OCI-LY7 (cell line): ENCODE results near the gene MRC1. TPM values are rescaled to one million over a fixed set of nuclear protein-coding genes. Genes with fewer than 3 reads are reported as not detected.

Experiments
- Bru-seq: library from RNA; stranded (reverse); fragments of 400-500 nt; gene quantifications from one replicate; lab custom pipeline; 2021; lab: Mats Ljungman, UMichigan
- BruChase-seq, 2 experiments: library from RNA; stranded (reverse); fragments of 400-500 nt; gene quantifications; one replicate each; lab custom pipeline; 2021; lab: Mats Ljungman, UMichigan
- BruUV-seq: library from RNA; stranded (reverse); fragments of 400-500 nt; replicated peaks from 2 replicates; lab custom pipeline; 2021; lab: Mats Ljungman, UMichigan
- CTCF ChIA-PET: fragments of 300-600 bp; sonication (Branson Sonifier 250); formaldehyde crosslinking; loops from one replicate; lab custom pipeline; 2022; ENCODE audit warnings: antibody characterized with exemption; ENCODE audit not compliant: unreplicated experiment; lab: Charles Lee
- POLR2A ChIA-PET: fragments of 300-600 bp; sonication (Branson Sonifier 250); formaldehyde crosslinking; loops from one replicate; lab custom pipeline; 2022; ENCODE audit warnings: antibody characterized with exemption; lab: Charles Lee
- DNase-seq: peaks from one replicate; pipeline ENCODE4 v3.0.0-alpha.2; 2015; ENCODE audit warnings: low spot score
- H2AFZ ChIP-seq: fragments of 200-600 bp; sonication (generic), shearing (Covaris generic); 2 replicates; pipeline ENCODE4 v1.6.1; 2014; ENCODE audit warnings: mild to moderate bottlenecking, antibody characterized with exemption, low read length, moderate library complexity
- H3K27ac ChIP-seq: fragments of 200-600 bp; sonication (generic); 2 replicates; pipeline ENCODE4 v1.5.1; 2014; ENCODE audit warnings: mixed run types, low read depth, mild to moderate bottlenecking, moderate library complexity, low read length, inconsistent platforms; ENCODE audit not compliant: poor library complexity, severe bottlenecking
- H3K36me3 ChIP-seq: fragments of 200-600 bp; sonication (generic); 2 replicates; pipeline ENCODE4 v1.6.1; 2014; ENCODE audit warnings: mild to moderate bottlenecking, antibody characterized with exemption, low read length, moderate library complexity, mixed read lengths; ENCODE audit not compliant: insufficient read depth
- H3K4me1 ChIP-seq: fragments of 200-600 bp; sonication (generic); 2 replicates; pipeline ENCODE4 v1.5.1; 2014; ENCODE audit warnings: mild to moderate bottlenecking, low read length; ENCODE audit not compliant: insufficient read depth, poor library complexity, severe bottlenecking
- H3K4me2 ChIP-seq: fragments of 200-600 bp; sonication (generic); 2 replicates; pipeline ENCODE4 v1.6.1; 2014; ENCODE audit warnings: mild to moderate bottlenecking, low read length
- H3K4me3 ChIP-seq: fragments of 200-600 bp; sonication (generic); 2 replicates; pipeline ENCODE4 v1.5.1; 2014; ENCODE audit warnings: mild to moderate bottlenecking, low read depth, low read length; ENCODE audit not compliant: poor library complexity, severe bottlenecking
- H3K79me2 ChIP-seq: fragments of 200-600 bp; sonication (generic); 2 replicates; pipeline ENCODE4 v1.6.1; 2016; ENCODE audit warnings: low read depth, mild to moderate bottlenecking, low read length, moderate library complexity, mixed read lengths; ENCODE audit not compliant: insufficient read depth
- H3K9me2 ChIP-seq: fragments of 200-600 bp; sonication (generic); 2 replicates; pipeline ENCODE4 v1.6.1; 2016; ENCODE audit warnings: mild to moderate bottlenecking, low read length, mixed read lengths; ENCODE audit not compliant: insufficient read depth
- H3K9me3 ChIP-seq: fragments of 200-600 bp; sonication (generic); 2 replicates; pipeline ENCODE4 v1.6.1; 2014; ENCODE audit warnings: mild to moderate bottlenecking, mixed run types, low read length, mixed read lengths
- H4K20me1 ChIP-seq: fragments of 200-600 bp; sonication (generic); 2 replicates; pipeline ENCODE4 v1.6.1; 2014; ENCODE audit warnings: mild to moderate bottlenecking, antibody characterized with exemption, low read length, moderate library complexity, mixed read lengths; ENCODE audit not compliant: insufficient read depth
- CTCF ChIP-seq: fragments of 200-600 bp; sonication (generic); conservative IDR thresholded peaks from 2 replicates; pipeline ENCODE4 v1.5.1; 2014; ENCODE audit warnings: mild to moderate bottlenecking, antibody characterized with exemption, low read length, moderate library complexity, mixed read lengths
- EZH2phosphoT487 ChIP-seq: fragments of 200-600 bp; sonication (generic); IDR thresholded peaks from 2 replicates; pipeline ENCODE4 v1.6.1; 2018; ENCODE audit warnings: low read depth, borderline replicate concordance, mild to moderate bottlenecking, mixed run types, antibody characterized with exemption, low read length, moderate library complexity, mixed read lengths
- intact Hi-C: fragments of 100-400 bp; cut with micrococcal nuclease; formaldehyde crosslinking; loops from one replicate; pipeline ENCODE4 v1.10.0; 2022; ENCODE audit not compliant: unreplicated experiment
- long read RNA-seq: library from polyadenylated mRNA; stranded (forward); transcript quantifications from one replicate; pipeline ENCODE4 v2.0.0, GENCODE V29; 2022
- total RNA-seq, 2 experiments: library from RNA; depleted of rRNA in 1 of 2; stranded (reverse); fragments of >200 nt in 1 of 2; shearing (Covaris generic) in 1 of 2; gene quantifications; 2 replicates each; pipeline ENCODE4 v1.2.3, GENCODE V29; 2014 to 2022

MRC1 gene
- total RNA-seq (2014; rRNA removed; shearing (Covaris generic)) (not detected in 2 replicates), total RNA-seq (2022) (not detected in 2 replicates), Bru-seq, nascent RNA (not detected), BruChase-seq, experiment 1, labeled RNA remaining after a 6-hour chase (percentile 7 among the genes with signal in this experiment), BruChase-seq, experiment 2, labeled RNA remaining after a 2-hour chase (percentile 6 among the genes with signal in this experiment)
- long read RNA-seq: 0 reads

DNA sequence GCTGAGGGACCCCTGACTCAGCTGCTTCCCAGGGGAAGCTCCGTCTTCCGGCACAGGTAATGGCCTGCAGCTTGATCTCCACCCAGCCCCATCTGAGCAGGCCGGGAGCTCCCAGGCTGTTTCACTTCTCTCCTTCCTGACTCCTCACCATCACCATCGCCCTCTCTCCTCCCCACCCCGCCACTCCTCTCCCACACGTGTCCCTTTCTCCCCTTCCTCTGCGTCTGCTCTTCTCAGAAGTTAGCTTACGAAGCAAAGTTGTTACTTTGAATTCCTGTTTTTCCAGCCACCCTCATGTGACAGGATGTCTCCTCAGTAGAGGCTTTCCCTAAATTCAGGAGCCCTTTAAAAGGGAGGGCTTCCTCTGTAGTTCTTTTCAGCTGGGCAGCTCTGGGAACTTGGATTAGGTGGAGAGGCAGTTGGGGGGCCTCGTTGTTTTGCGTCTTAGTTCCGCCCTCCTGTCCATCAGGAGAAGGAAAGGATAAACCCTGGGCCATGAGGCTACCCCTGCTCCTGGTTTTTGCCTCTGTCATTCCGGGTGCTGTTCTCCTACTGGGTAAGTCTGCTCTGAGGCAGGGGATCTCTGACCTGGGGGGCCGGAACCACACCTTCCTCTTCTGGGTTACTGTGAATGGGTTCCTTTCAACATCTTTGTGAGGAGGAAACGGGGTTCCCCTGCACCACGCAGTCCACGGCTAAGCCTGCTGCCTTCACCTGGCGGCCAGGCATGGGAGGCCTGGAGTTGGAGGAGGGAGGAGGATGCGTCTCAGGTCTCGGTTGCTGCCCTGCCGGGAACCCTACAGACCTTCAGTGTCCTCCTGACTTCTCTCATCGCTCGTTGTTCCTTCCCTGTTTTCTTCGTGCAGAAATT, at the start of gene MRC1:
MRC1 (plus strand) TSS at position 378 of the 871 bp plus-strand sequence; CDS start at position 496, 118 bp downstream.
- POLR2A ChIA-PET: interaction anchor here (0.6 kb wide), 1 partner anchor 12 kb away, joined by 3 read pairs; no protein-coding TSS in a partner anchor
- no peaks in the 10 kb centered on the region for H3K79me2 ChIP-seq

DNA sequence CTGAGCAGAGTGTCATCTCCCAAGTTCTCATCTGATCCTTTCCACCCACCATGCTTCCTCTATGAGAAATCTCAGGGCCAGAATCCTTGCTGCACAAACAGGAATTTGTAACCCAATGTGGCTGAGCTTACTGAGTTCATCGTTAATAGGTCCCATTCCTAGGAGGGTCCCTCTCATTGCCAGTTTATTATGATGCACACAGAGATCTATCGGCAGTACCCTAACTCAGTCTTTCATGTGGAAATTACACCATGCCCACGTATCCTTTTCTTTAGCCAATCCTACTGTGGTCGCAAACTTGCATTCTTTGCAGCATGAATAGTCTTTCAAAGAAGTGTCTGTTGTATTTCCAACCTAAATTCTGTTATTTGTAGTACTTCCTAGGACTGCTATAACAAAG, 45.0 kb upstream of the MRC1 start:
- no peaks in the 10 kb centered on the region for H3K9me3 ChIP-seq
- TF ChIP-seq CTCF (no peak), EZH2phosphoT487 (no peak)
- ChIA-PET CTCF (no interaction called here), POLR2A (interaction anchor here (0.5 kb wide), 1 partner anchor 666 kb away, joined by 3 read pairs; no protein-coding TSS in a partner anchor)
- H3K4me2 ChIP-seq: no peak overlapping the region
- H3K4me3 ChIP-seq: no peak overlapping the region
- no peak overlapping the region for H3K27ac ChIP-seq
- BruUV-seq: no TSS peak
- no peaks in the 10 kb centered on the region for H3K79me2 ChIP-seq
- no peak for DNase-seq
- H2AFZ ChIP-seq: no peak overlapping the region
- no peaks in the 10 kb centered on the region for H4K20me1 ChIP-seq
- no peaks in the 10 kb centered on the region for H3K9me2 ChIP-seq
- intact Hi-C loops: no loop called here
- no peaks in the 10 kb centered on the region for H3K36me3 ChIP-seq
- H3K4me1 ChIP-seq: no peaks in the 10 kb centered on the region

More for the DNA sequence above, at the start of gene MRC1:
- Histone ChIP-seq H3K9me2 (no peaks in the 10 kb centered on the region), H3K4me2 (no peak within 1 kb of the TSS), H3K4me1 (no peaks in the 10 kb centered on the region), H2AFZ (no peak within 1 kb of the TSS; the same call in 1 of the 2 replicates), H3K27ac (no peak within 1 kb of the TSS), H3K4me3 (no peak within 1 kb of the TSS), H4K20me1 (no peaks in the 10 kb centered on the region), H3K9me3 (no peaks in the 10 kb centered on the region), H3K36me3 (no peaks in the 10 kb centered on the region)
- TF ChIP-seq CTCF (no peak), EZH2phosphoT487 (no peak)
- CTCF ChIA-PET: no interaction called here
- intact Hi-C loops: no loop called here
- no peak for DNase-seq
- no TSS peak for BruUV-seq
